A549 (cell line): ENCODE results near the gene SHROOM4.

Source experiments
- CEBPB ChIP-seq, 2 experiments: fragments of >200 bp in 1 of 2; sonication (Bioruptor Twin) in 1 of 2; formaldehyde crosslinking in 1 of 2; IDR thresholded peaks; 2 replicates each; pipeline ENCODE4 v1.6.1; 2012 to 2016
- CTCF ChIP-seq: fragments of >200 bp; sonication (Bioruptor Twin); formaldehyde crosslinking; IDR thresholded peaks from 3 replicates; pipeline ENCODE4 v1.5.1; 2016
- E2F6 ChIP-seq: IDR thresholded peaks from 2 replicates; pipeline ENCODE4 v1.6.1; 2012; ENCODE audit warnings: low read depth, borderline replicate concordance
- ESRRA ChIP-seq: fragments of 150-350 bp; IDR thresholded peaks from 2 replicates; pipeline ENCODE4 v1.6.1; 2014; ENCODE audit warnings: mild to moderate bottlenecking, low read length, borderline replicate concordance
- PBX3 ChIP-seq: IDR thresholded peaks from 2 replicates; pipeline ENCODE4 v1.6.1; 2012
- PHF8 ChIP-seq: fragments of 200-600 bp; sonication (generic); IDR thresholded peaks from 2 replicates; pipeline ENCODE4 v1.6.1; 2016; ENCODE audit warnings: low read depth, mild to moderate bottlenecking, antibody characterized with exemption, moderate library complexity, borderline replicate concordance
- POLR2A ChIP-seq: IDR thresholded peaks from 2 replicates; pipeline ENCODE4 v1.6.1; 2012; ENCODE audit warnings: mild to moderate bottlenecking, low read length
- RAD21 ChIP-seq, 2 experiments: fragments of >200 bp in 1 of 2; sonication (Bioruptor Twin) in 1 of 2; formaldehyde crosslinking in 1 of 2; IDR thresholded peaks in 1 of 2; conservative IDR thresholded peaks in 1 of 2; 2 replicates in 1 of 2; 3 replicates in 1 of 2; pipeline ENCODE4 v1.6.1; 2012 to 2018; ENCODE audit warnings: inconsistent platforms in 1 of 2
- RARB ChIP-seq: fragments of 250-450 bp; sonication (Bioruptor Pico); IDR thresholded peaks from 2 replicates; pipeline ENCODE4 v1.8.0; 2021; ENCODE audit warnings: mild to moderate bottlenecking, moderate library complexity
- REST ChIP-seq: fragments of 200-600 bp; sonication (generic); IDR thresholded peaks from 2 replicates; pipeline ENCODE4 v1.6.1; 2016; ENCODE audit warnings: antibody characterized with exemption, mild to moderate bottlenecking, moderate library complexity
- TF ChIP-seq, protein P1 (sequence below): fragments of 150-350 bp; IDR thresholded peaks from 2 replicates; pipeline ENCODE4 v1.6.1; 2014; ENCODE audit warnings: low read depth, mild to moderate bottlenecking, low read length

DNA sequence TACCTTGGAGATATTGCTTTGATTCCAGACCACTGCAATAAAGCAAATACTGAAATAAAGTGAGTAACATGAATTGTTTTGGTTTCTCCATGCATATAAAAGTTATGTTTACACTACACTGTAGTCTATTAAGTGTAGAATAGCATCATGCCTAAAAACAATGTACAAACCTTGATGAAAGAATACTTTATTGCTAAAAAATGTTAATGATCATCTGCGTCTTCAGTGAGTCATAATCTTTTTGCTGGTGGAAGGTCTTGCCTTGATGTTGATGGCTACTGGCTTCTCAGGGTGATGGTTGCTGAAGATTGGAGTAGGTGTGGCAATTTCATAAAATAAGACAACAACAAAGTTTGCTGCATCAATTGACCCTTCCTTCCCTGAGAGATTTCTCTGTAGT lies 145.1 kb downstream of the SHROOM4 start:
- TF ChIP-seq CTCF, result no peak
- no peak for TF ChIP-seq PHF8
- TF ChIP-seq, protein P1, sequence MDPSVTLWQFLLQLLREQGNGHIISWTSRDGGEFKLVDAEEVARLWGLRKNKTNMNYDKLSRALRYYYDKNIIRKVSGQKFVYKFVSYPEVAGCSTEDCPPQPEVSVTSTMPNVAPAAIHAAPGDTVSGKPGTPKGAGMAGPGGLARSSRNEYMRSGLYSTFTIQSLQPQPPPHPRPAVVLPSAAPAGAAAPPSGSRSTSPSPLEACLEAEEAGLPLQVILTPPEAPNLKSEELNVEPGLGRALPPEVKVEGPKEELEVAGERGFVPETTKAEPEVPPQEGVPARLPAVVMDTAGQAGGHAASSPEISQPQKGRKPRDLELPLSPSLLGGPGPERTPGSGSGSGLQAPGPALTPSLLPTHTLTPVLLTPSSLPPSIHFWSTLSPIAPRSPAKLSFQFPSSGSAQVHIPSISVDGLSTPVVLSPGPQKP, result no peak
- no peak for TF ChIP-seq RARB
- no peak for TF ChIP-seq RAD21 (conservative IDR thresholded peaks at IDR 0.05 in 1 of 2, IDR thresholded peaks at IDR 0.05 in 1 of 2)
- no peak for TF ChIP-seq POLR2A
- TF ChIP-seq PBX3, result no peak
- TF ChIP-seq ESRRA, result no peak
- no peak for TF ChIP-seq CEBPB (IDR thresholded peaks at IDR 0.05)
- TF ChIP-seq REST, result no peak
- TF ChIP-seq E2F6, result no peak
